SK-N-MC (cell line): ENCODE measurements around the gene SLC43A1.

ENCODE experiments used
- EZH2 ChIP-seq: fragments of 200-600 bp; sonication (generic); IDR thresholded peaks from one replicate; pipeline ENCODE4 v1.6.1; 2017; ENCODE audit warnings: antibody characterized with exemption
- POLR2AphosphoS5 ChIP-seq: IDR thresholded peaks from 2 replicates; pipeline ENCODE4 v1.6.1; 2012; ENCODE audit warnings: mild to moderate bottlenecking, low read depth, low read length, borderline replicate concordance

DNA sequence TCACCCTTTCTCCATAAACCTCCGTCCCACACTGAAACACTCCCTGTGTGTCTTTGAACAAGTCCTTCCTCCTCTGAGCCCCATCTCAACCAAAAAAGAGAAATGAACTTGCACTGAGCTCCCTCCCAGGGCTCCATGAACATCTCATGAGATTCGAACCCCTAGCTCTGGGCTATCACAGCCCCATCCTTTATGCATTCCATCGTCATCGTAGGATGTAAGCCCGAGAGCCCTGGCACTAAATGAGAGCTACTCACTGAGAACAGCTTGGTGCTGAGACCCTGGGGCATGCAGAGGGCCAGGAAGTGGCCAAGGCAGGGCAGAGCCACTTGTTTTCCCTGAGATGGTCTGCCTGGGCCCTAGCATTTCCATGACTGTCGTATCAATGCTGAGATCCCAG lies 75.7 kb downstream of the SLC43A1 start:
- no peak for TF ChIP-seq EZH2
- TF ChIP-seq POLR2AphosphoS5, result no peak
